Frontal cortex (tissue), 4 donors: ENCODE data around the gene TBC1D5. TPM values are rescaled to one million over a fixed set of nuclear protein-coding genes. Genes with fewer than 3 reads are reported as not detected.
"Not testable (repeated sequence)": the region's sequence is repeated elsewhere in the genome, so short reads cannot be mapped to it uniquely, and the experiment has no call there.

Experiments
- DNase-seq, 2 donors: peaks; one replicate each; pipeline ENCODE4 v3.0.0; 2012; ENCODE audit warnings: low spot score in 2 of 2
- FAIRE-seq: peaks from 2 replicates; lab custom pipeline; 2012; peaks lifted over from hg19 to GRCh38; lab: Jason Lieb, UNC
- total RNA-seq: library from RNA; depleted of rRNA; stranded (reverse); fragments of >200 nt; gene quantifications from one replicate; pipeline ENCODE4 v1.2.3, GENCODE V29; 2014
- donor health status: control.
- donor health status: control.
- donor health status: control.

TBC1D5 gene
- total RNA-seq, 1 donor from 2014 or later = 77.5 TPM

- DNase-seq (no peak), FAIRE-seq (no peak)
Measured at GRCh38 chr3:17672506-17672905, 69.9 kb downstream of the TBC1D5 start.

DNA sequence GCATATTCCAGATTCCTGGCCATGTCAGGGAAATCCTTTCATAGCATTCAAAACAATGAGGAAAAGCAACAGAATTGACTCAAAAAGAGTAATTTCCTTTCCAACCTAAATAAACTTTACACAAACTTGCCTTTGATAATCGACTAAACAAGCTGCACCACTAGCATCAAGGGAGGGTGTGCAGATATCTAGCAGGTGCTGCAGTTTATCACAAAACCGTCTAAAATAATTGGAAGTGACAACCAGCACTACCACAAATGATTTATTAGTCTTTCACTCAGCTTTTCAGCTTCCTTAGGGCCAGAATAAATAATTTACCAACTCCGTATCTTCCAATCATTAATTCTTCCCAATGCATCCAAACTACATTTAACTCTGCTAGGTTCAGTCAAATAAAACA lies 71.7 kb downstream of the TBC1D5 start:
- FAIRE-seq (no peak), DNase-seq (no peak)

- no peak for FAIRE-seq
- no peak for DNase-seq
Measured at GRCh38 chr3:17664923-17665322, 77.5 kb downstream of the TBC1D5 start.

DNA sequence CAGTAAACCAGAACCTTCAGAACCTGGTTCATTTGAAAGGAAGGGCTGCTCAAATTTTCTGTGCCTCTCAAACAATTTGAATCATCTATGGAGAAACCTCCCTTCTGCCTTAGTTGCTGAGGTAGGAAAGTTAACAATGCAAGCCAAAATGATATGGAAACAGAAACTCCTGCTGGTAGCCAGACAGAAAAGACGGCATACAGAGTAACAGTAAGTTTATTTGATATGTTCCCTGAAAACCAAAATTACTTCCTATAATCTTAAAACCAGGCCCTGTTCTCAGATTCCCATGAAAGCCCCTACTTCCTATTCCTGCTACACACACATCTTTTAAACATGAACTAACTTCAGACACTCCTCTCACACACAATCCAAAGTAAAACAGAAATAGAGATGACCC lies 86.2 kb downstream of the TBC1D5 start:
- FAIRE-seq (no peak), DNase-seq (no peak)

DNA sequence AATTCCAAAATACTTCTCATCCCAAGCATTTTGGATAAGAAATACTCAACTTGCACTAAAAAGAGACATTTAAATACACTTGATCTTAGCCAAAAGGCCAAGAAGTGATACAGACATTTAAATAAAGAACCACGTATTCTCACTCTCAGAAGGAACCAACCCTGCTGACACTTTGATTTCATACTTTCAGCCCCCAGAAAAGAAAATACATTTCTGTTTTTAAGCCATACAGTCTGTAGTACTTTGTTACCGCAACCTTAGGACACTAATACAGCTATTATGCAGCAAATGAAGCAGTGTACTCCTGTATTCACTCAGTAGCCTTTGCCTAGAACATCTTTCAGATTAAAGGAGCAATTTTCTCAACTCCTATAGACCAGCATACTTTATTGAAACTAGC lies 86.7 kb downstream of the TBC1D5 start:
- FAIRE-seq = no peak

DNA sequence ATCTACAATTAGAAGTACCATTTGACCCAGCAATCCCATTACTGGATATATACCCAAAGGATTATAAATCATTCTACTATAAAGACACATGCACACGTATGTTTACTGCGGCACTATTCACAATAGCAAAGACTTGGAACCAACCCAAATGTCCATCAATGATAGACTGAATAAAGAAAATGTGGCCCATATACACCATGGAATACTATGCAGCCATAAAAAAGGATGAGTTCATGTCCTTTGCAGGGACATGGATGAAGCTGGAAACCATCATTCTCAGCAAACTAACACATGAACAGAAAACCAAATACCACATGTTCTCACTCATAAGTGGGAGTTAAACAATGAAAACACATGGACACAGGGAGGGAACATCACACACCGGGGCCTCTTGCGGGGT lies 92.7 kb downstream of the TBC1D5 start:
- FAIRE-seq, DNase-seq: not testable (repeated sequence)

More for the DNA sequence above, 86.7 kb downstream of the TBC1D5 start:
- DNase-seq = no peak

DNA sequence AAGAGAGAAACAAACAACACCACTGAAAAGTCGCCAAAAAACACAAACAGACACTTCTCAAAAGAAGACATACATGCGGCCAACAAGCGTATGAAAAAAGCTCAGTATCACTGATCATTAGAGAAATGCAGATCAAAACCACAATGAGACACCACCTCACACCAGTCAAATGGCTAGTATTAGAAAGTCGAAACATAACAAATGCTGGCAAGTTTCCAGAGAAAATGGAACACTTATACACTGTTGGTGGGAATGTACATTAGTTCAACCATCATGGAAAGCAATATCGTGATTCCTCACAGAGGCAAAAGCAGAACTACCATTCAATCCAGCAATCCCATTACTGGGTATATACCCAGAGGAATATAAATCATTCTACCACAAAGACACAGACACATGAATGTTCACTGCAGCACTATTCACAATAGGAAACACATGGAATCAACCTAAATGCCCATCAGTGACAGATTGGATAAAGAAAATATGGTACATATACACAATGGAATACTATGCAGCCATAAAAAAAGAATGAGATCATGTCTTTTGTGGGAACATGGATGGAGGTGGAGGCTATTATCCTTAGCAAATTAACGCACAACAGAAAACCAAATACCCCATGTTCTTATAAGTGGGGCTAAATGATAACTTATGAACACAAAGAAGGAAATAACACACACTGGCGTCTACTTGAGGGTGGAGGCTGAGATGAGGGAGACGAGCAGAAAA lies 93.6 kb downstream of the TBC1D5 start:
- not testable (repeated sequence) for FAIRE-seq, DNase-seq

GRCh38 chr3:17645074-17645698 lies 97.2 kb downstream of the TBC1D5 start:
- FAIRE-seq = peak; percentile 69

DNA sequence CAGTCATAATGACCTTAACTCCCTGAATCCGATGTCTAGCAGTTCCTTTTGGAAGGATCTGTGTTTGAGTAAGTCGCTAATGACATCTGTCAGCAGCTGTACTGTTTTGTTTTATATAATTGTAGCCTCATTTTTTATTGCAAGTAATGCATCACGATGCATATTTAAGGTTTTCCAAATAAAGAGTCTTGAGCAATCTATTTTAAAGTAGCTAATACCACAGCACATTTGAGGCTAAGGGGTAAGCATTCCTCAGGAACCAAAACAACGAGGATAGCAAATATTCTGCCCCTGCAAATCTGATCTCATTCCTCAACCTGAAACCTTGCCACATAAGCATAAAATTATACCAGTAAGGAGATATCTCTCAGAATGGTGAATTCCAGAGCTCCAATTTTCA lies 98.7 kb downstream of the TBC1D5 start:
- no peak for FAIRE-seq
- DNase-seq = no peak

More at GRCh38 chr3:17645074-17645698, 97.2 kb downstream of the TBC1D5 start:
- DNase-seq = peak; percentile 4 to 12

- DNase-seq = no peak
- no peak for FAIRE-seq
Measured at GRCh38 chr3:17642474-17642873, 100.0 kb downstream of the TBC1D5 start.

DNA sequence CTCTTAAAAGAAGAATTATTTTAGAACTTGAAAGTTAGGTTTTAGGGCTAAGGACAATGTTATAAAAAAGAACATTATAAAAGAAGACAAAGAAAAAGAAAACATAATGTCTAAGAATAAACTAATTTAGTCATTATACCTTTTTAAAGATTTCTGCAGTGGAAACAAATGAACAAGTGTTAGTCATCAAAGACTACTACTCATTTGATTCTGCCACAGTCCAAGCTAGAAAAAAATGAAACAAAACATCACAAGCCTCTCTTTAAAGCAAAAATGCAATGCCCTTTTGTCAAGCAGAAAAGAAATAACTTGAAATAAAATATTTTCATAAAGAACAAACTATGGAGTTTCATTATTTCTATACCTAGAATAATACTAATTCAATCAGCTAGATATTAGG lies 102.0 kb downstream of the TBC1D5 start:
- FAIRE-seq (no peak), DNase-seq (no peak)

- no peak for DNase-seq
- FAIRE-seq = no peak
Measured at GRCh38 chr3:17639765-17640164, 102.7 kb downstream of the TBC1D5 start.

- FAIRE-seq (no peak), DNase-seq (no peak)
Measured at GRCh38 chr3:17639257-17639656, 103.2 kb downstream of the TBC1D5 start.

GRCh38 chr3:17638356-17638755 lies 104.1 kb downstream of the TBC1D5 start:
- FAIRE-seq = no peak
- no peak for DNase-seq

DNA sequence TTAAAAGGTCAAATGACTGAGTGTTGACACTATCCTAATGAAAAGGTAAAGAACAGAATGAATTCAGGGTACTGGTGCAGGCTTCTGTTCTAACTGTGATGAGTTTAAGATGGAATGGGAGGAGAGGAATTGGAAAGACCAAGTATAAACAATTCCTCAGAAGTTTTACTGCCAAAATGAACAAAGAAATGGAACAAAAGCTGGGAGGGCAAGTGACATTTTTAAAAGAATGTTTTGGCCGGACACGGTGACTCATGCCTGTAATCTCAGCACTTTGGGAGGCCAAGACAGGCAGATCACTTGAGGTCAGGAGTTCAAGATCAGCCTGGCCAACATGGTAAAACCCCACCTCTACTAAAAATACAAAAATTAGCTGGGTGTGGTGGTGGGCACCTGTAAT lies 106.8 kb downstream of the TBC1D5 start:
- not testable (repeated sequence) for FAIRE-seq, DNase-seq

DNA sequence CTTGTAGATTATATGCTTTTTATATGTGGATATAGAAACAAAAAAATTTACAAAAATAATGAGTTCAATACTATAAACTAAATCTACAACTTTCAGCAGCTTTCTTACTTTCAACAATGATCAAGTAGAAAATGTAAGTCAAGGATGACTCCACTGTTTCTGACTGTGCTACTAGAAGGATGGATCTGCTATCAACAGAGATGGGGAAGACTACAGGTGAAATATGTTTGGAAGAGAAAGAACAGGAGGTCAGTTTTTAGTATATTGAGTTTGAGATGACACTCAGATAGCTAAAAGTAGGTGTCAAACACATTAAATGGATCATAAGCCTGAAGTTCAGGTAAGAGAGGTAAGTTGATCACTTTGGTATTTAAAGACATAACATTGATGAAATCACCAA lies 107.5 kb downstream of the TBC1D5 start:
- no peak for FAIRE-seq

GRCh38 chr3:17634201-17634600 lies 108.2 kb downstream of the TBC1D5 start:
- no peak for FAIRE-seq
- no peak for DNase-seq

More for the DNA sequence above, 107.5 kb downstream of the TBC1D5 start:
- no peak for DNase-seq

- FAIRE-seq = no peak
- no peak for DNase-seq
Measured at GRCh38 chr3:17632401-17633100, 109.9 kb downstream of the TBC1D5 start.

DNA sequence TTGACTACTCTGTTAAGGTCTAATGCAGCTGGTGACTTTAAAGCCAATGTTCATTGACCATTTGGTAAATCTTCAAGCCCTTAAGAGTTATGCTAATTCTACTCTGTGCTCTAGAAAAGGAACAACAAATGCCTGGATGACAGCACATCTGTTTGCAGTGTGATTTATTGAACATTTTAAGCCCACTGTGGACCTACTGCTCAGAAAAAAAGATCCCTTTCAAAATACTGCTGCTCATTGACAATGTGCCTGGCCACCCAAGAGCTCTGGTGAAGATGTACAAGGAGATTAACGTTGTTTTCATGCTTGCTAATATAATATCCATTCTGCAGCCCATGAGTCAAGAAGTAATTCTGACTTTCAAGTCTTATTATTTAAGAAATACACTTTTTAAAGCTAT lies 110.8 kb downstream of the TBC1D5 start:
- DNase-seq (no peak), FAIRE-seq (no peak)

DNA sequence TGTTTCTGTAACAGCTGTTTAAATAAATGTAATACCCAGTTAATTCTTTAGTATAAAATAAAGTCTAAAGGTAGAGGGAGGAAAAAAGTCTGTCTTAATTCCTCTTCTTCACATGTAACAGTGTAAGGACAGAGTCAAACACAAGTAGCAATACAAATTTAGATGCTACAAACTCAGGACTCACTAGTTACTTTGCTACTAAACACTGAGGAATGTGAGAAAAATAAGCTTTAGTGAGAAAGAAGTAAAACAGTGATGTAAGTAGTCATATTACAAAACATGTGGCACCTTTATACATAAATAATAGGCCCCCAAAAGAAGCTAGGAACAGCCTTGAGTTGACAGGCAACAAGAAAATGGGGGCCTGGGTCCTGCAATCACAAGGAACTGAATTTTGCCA lies 113.0 kb downstream of the TBC1D5 start:
- no peak for FAIRE-seq
- DNase-seq = no peak

GRCh38 chr3:17626395-17626794 lies 116.0 kb downstream of the TBC1D5 start:
- DNase-seq = no peak
- no peak for FAIRE-seq
